H1 (cell line): ENCODE results near the gene GTPBP1. TPM values are rescaled to one million over a fixed set of nuclear protein-coding genes. Genes with fewer than 3 reads are reported as not detected.

Experiments used
- CTCF ChIA-PET: fragments of 300-600 bp; sonication (Branson Sonifier 250); formaldehyde crosslinking; loops from one replicate; lab custom pipeline; 2021; ENCODE audit not compliant: partially characterized antibody; lab: Charles Lee
- POLR2A ChIA-PET: fragments of 300-600 bp; sonication (Branson Sonifier 250); formaldehyde crosslinking; loops from one replicate; lab custom pipeline; 2021; ENCODE audit warnings: inconsistent platforms; ENCODE audit not compliant: partially characterized antibody; lab: Charles Lee
- DNase-seq, 2 experiments: peaks; one replicate each; pipeline versions ENCODE4 v3.0.0 to v3.0.0-alpha.2; 2010 to 2022; ENCODE audit warnings: low spot score in 2 of 2, low read depth in 1 of 2, mixed read lengths in 1 of 2
- FAIRE-seq: peaks from 2 replicates; lab custom pipeline; 2011; peaks lifted over from hg19 to GRCh38; lab: Jason Lieb, UNC
- H2AFZ ChIP-seq: 2 replicates; pipeline ENCODE4 v1.8.1; 2012; ENCODE audit warnings: low read length, inconsistent platforms
- H2AK5ac ChIP-seq: 2 replicates; pipeline ENCODE4 v1.6.1; 2013; ENCODE audit warnings: low read depth, low read length
- H2BK120ac ChIP-seq: replicated peaks from 2 replicates; pipeline ENCODE3; 2013; ENCODE audit warnings: low read depth, low read length, inconsistent platforms
- H2BK12ac ChIP-seq: 2 replicates; pipeline ENCODE4 v1.6.1; 2013; ENCODE audit warnings: low read depth, low read length
- H2BK15ac ChIP-seq: 2 replicates; pipeline ENCODE4 v1.6.1; 2013; ENCODE audit warnings: low read length
- H2BK20ac ChIP-seq: 2 replicates; pipeline ENCODE4 v1.6.1; 2013; ENCODE audit warnings: low read length
- H2BK5ac ChIP-seq: 2 replicates; pipeline ENCODE4 v1.6.1; 2013; ENCODE audit warnings: low read depth, low read length
- H3K14ac ChIP-seq: 2 replicates; pipeline ENCODE4 v1.6.1; 2013; ENCODE audit warnings: inconsistent platforms; ENCODE audit not compliant: insufficient read length
- H3K18ac ChIP-seq: 2 replicates; pipeline ENCODE4 v1.6.1; 2013; ENCODE audit warnings: low read length; ENCODE audit errors: extremely low read depth
- H3K23ac ChIP-seq: 2 replicates; pipeline ENCODE4 v1.6.1; 2013; ENCODE audit warnings: inconsistent platforms; ENCODE audit not compliant: insufficient read length
- H3K23me2 ChIP-seq: 2 replicates; pipeline ENCODE4 v1.6.1; 2013; ENCODE audit warnings: low read depth, low read length
- H3K27ac ChIP-seq: 2 replicates; pipeline ENCODE4 v1.6.1; 2011; ENCODE audit warnings: low read depth, low read length, inconsistent platforms
- H3K27me3 ChIP-seq, 4 experiments: replicated peaks in 1 of 4; 1 replicate in 1 of 4; 2 replicates in 3 of 4; pipeline versions ENCODE4 v1.6.1 to v1.8.1; 2011 to 2013; ENCODE audit warnings: low read length in 3 of 4, mild to moderate bottlenecking in 3 of 4, inconsistent platforms in 2 of 4, mixed read lengths in 2 of 4, moderate library complexity in 1 of 4; ENCODE audit not compliant: control insufficient read depth in 3 of 4, insufficient read depth in 3 of 4; ENCODE audit errors: extremely low read depth in 1 of 4
- H3K36me3 ChIP-seq, 4 experiments: 2 replicates each; pipeline versions ENCODE4 v1.6.1 to v1.8.1; 2011 to 2013; ENCODE audit warnings: mild to moderate bottlenecking in 4 of 4, low read length in 3 of 4, moderate library complexity in 2 of 4, control low read depth in 1 of 4, inconsistent platforms in 1 of 4; ENCODE audit not compliant: insufficient read depth in 4 of 4, control insufficient read depth in 2 of 4
- H3K4ac ChIP-seq: replicated peaks from 2 replicates; pipeline ENCODE3; 2013; ENCODE audit warnings: low read length, low read depth, mixed read lengths, inconsistent platforms; ENCODE audit not compliant: insufficient read length
- H3K4me1 ChIP-seq, 4 experiments: replicated peaks in 1 of 4; 1 replicate in 1 of 4; 2 replicates in 3 of 4; pipeline versions ENCODE4 v1.6.1 to v1.8.1; 2011 to 2013; ENCODE audit warnings: low read length in 3 of 4, inconsistent platforms in 2 of 4, mixed read lengths in 1 of 4; ENCODE audit not compliant: insufficient read depth in 4 of 4, control insufficient read depth in 3 of 4
- H3K4me2 ChIP-seq, 2 experiments: 2 replicates each; pipeline versions ENCODE4 v1.6.1 to v1.8.1; 2011 to 2013; ENCODE audit warnings: low read depth in 2 of 2, low read length in 2 of 2, control low read depth in 1 of 2, inconsistent platforms in 1 of 2, mild to moderate bottlenecking in 1 of 2; ENCODE audit not compliant: insufficient read depth in 1 of 2
- H3K4me3 ChIP-seq, 4 experiments: fragments of 200-600, 300-600 bp in 1 of 4; sonication (generic), shearing (Covaris generic), sonication (Bioruptor Twin) in 1 of 4; 2 replicates each; pipeline versions ENCODE4 v1.5.1 to v1.8.1; 2011 to 2016; ENCODE audit warnings: low read length in 4 of 4, low read depth in 3 of 4, control low read depth in 2 of 4, inconsistent platforms in 2 of 4, mild to moderate bottlenecking in 2 of 4, mixed read lengths in 1 of 4, moderate library complexity in 1 of 4; ENCODE audit not compliant: insufficient read depth in 2 of 4; ENCODE audit errors: extremely low read depth in 1 of 4
- H3K56ac ChIP-seq: replicated peaks from 2 replicates; pipeline ENCODE3; 2013; ENCODE audit warnings: low read depth, mild to moderate bottlenecking, mixed read lengths, low read length, inconsistent platforms; ENCODE audit not compliant: insufficient read length
- H3K79me1 ChIP-seq: 2 replicates; pipeline ENCODE4 v1.6.1; 2013; ENCODE audit warnings: low read depth, low read length, control low read depth
- H3K79me2 ChIP-seq, 2 experiments: 2 replicates each; pipeline versions ENCODE4 v1.6.1 to v1.8.1; 2012 to 2013; ENCODE audit warnings: low read length in 2 of 2, mild to moderate bottlenecking in 2 of 2, inconsistent platforms in 1 of 2; ENCODE audit not compliant: insufficient read depth in 2 of 2, control insufficient read depth in 1 of 2
- H3K9ac ChIP-seq, 4 experiments: replicated peaks in 1 of 4; 1 replicate in 1 of 4; 2 replicates in 3 of 4; pipeline versions ENCODE4 v1.6.1 to v1.8.1; 2011 to 2013; ENCODE audit warnings: low read depth in 3 of 4, low read length in 3 of 4, control low read depth in 2 of 4, mild to moderate bottlenecking in 2 of 4, moderate library complexity in 2 of 4, inconsistent platforms in 1 of 4; ENCODE audit errors: extremely low read depth in 1 of 4
- H3K9me3 ChIP-seq, 2 experiments: 2 replicates each; pipeline versions ENCODE4 v1.6.1 to v1.8.1; 2012 to 2013; ENCODE audit warnings: mild to moderate bottlenecking in 2 of 2, moderate library complexity in 2 of 2, control low read depth in 1 of 2, inconsistent platforms in 1 of 2, low read depth in 1 of 2, low read length in 1 of 2, mixed read lengths in 1 of 2; ENCODE audit not compliant: insufficient read depth in 2 of 2
- H4K20me1 ChIP-seq, 2 experiments: replicated peaks in 1 of 2; 2 replicates each; pipeline versions ENCODE3 to v1.8.1; 2011 to 2013; ENCODE audit warnings: inconsistent platforms in 2 of 2, low read length in 2 of 2, mild to moderate bottlenecking in 1 of 2; ENCODE audit not compliant: insufficient read depth in 2 of 2, control insufficient read depth in 1 of 2
- H4K5ac ChIP-seq: 2 replicates; pipeline ENCODE4 v1.6.1; 2013; ENCODE audit warnings: low read length, low read depth, mixed read lengths, inconsistent platforms; ENCODE audit not compliant: insufficient read length
- H4K8ac ChIP-seq: 2 replicates; pipeline ENCODE4 v1.8.0; 2013; ENCODE audit warnings: mild to moderate bottlenecking, moderate library complexity, low read length, inconsistent platforms; ENCODE audit not compliant: insufficient read depth; ENCODE audit errors: extremely low read depth
- H4K91ac ChIP-seq: replicated peaks from 2 replicates; pipeline ENCODE3; 2013; ENCODE audit warnings: low read length, mixed read lengths, inconsistent platforms; ENCODE audit not compliant: insufficient read length
- JUN ChIP-seq: IDR thresholded peaks from 2 replicates; pipeline ENCODE4 v1.6.1; 2011; ENCODE audit warnings: low read depth, mild to moderate bottlenecking, improper control_type of control experiment, low read length
- MAFK ChIP-seq: IDR thresholded peaks from 2 replicates; pipeline ENCODE4 v1.6.1; 2012; ENCODE audit warnings: low read depth, mild to moderate bottlenecking, improper control_type of control experiment, low read length
- NRF1 ChIP-seq: IDR thresholded peaks from 2 replicates; pipeline ENCODE4 v1.6.1; 2011; ENCODE audit warnings: mild to moderate bottlenecking, low read depth, low read length, improper control_type of control experiment
- POU5F1 ChIP-seq: IDR thresholded peaks from 2 replicates; pipeline ENCODE4 v1.6.1; 2011; ENCODE audit warnings: low read depth, mild to moderate bottlenecking, low read length, moderate library complexity
- SIRT6 ChIP-seq: IDR thresholded peaks from one replicate; pipeline ENCODE4 v1.7.1; 2012; ENCODE audit warnings: low read length, inconsistent platforms
- SRF ChIP-seq: IDR thresholded peaks from 2 replicates; pipeline ENCODE4 v1.6.1; 2011; ENCODE audit warnings: mild to moderate bottlenecking, low read depth, low read length, moderate library complexity
- TBP ChIP-seq: IDR thresholded peaks from 2 replicates; pipeline ENCODE4 v1.6.1; 2011; ENCODE audit warnings: low read depth, low read length, improper control_type of control experiment
- TCF12 ChIP-seq: IDR thresholded peaks from 2 replicates; pipeline ENCODE4 v1.6.1; 2011; ENCODE audit warnings: low read depth, mild to moderate bottlenecking, low read length
- TEAD4 ChIP-seq: IDR thresholded peaks from 2 replicates; pipeline ENCODE4 v1.6.1; 2012; ENCODE audit warnings: low read depth, low read length, inconsistent platforms, mixed read lengths
- whole genome bisulfite sequencing, 2 experiments: shearing (Covaris generic) in 1 of 2; methylation state at CpG; one replicate each; pipeline versions ENCODE4 v1.1.6 to v1.1.7; 2013 to 2015; ENCODE audit warnings: low lambda C conversion rate in 2 of 2, mixed read lengths in 2 of 2, inconsistent platforms in 1 of 2, low coverage in 1 of 2, missing lambda C conversion rate in 1 of 2; ENCODE audit not compliant: insufficient replicate concordance in 2 of 2, insufficient coverage in 1 of 2, insufficient read length in 1 of 2; ENCODE audit errors: extremely low coverage in 1 of 2, missing lambda C conversion rate in 1 of 2; 5-methylcytosine and 5-hydroxymethylcytosine counted together
- polyA plus RNA-seq, 7 experiments: library from polyadenylated mRNA; depleted of rRNA in 3 of 7; stranded (reverse) in 5 of 7; unstranded in 2 of 7; fragments of >200 nt in 5 of 7; fragments of 200-250 nt in 2 of 7; gene quantifications; 1 replicate in 5 of 7; 2 replicates in 1 of 7; 4 replicates in 1 of 7; pipeline versions ENCODE4 v1.2.1 to v1.2.3, GENCODE V29; 2011 to 2013; ENCODE audit warnings: missing spikeins in 2 of 7, mixed read lengths in 2 of 7
- total RNA-seq: library from RNA; stranded (reverse); fragmentation: NEBNext Ultra II Directional; extraction: Animal tissue kit (Norgen Biotek cat#: 25700); gene quantifications from 2 replicates; pipeline ENCODE4 v1.2.1, GENCODE V29; 2021
- TF ChIP-seq, protein P1 (sequence below): IDR thresholded peaks from 2 replicates; pipeline ENCODE4 v1.6.1; 2012; ENCODE audit warnings: low read length, inconsistent platforms
- TF ChIP-seq, protein P2 (sequence below): IDR thresholded peaks from 2 replicates; pipeline ENCODE4 v1.6.1; 2012; ENCODE audit warnings: inconsistent platforms

GTPBP1 gene
- total and polyA plus RNA-seq, 2 of the 8 experiments (the other 6 are each of a cell fraction or from before 2014, with no cell fraction given) = 53.1 to 91.8 TPM

DNA sequence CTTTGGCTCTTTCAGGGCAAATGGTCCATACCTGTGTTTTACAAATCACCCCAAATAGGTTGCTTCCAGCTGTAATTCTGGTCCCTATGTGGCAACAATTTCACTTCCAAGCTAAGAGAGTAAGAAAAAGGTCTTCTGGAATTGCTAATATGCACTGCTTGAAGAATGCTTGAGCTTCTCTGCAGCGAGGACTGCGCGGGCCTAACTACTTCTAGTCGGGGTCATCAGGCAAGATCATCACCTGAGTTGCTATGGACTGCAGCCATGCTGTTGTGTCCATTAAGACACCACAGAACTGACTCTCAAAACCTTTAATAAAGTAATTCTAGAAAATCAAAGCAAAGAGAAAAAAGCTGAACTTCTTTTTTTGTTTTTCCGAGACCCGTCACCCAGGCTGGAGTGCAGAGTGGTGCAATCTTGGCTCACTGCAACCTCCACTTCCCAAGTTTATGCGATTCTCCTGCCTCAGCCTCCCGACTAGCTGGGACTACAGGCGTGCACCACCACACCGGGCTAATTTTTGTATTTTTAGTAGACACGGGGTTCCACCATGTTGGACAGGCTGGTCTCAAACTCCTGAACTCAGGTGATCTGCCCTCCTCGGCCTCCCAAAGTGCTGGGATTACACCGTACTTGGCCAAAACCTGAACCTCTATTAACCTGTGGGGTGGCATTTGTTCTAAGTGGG is 7.2 kb upstream of the GTPBP1 start:
- H4K5ac ChIP-seq = no peak overlapping the region
- CTCF ChIA-PET = interaction anchor here (0.6 to 1.5 kb wide), 4 partner anchors 26 to 1003 kb away, joined by 3 to 4 read pairs (median 3); no protein-coding TSS in a partner anchor

More for the DNA sequence above, 7.2 kb upstream of the GTPBP1 start:
- DNase-seq (no peak), FAIRE-seq (no peak)
- Histone ChIP-seq H3K4me1 (peaks cover 3 to 11% (median 7%) of the 10 kb centered on the region in 4 experiments; a peak in 6 of 7 replicates), H4K91ac (no peak overlapping the region), H4K8ac (no peak overlapping the region), H3K4ac (no peak overlapping the region), H3K36me3 (no peaks in the 10 kb centered on the region; a peak in 2 of 8 replicates), H2BK20ac (no peak overlapping the region), H3K14ac (no peak overlapping the region), H3K23ac (no peak overlapping the region), H2AK5ac (no peak overlapping the region), H2BK5ac (no peak overlapping the region), H3K23me2 (peaks cover 10% of the 10 kb centered on the region), H2BK15ac (no peak overlapping the region), H3K9ac (no peak overlapping the region; a peak in 1 of 7 replicates), H3K4me3 (peak overlapping the region in 2 of 4 experiments; percentile 89 to 100; a peak in 3 of 8 replicates), H3K27me3 (no peaks in the 10 kb centered on the region), H3K27ac (no peak overlapping the region), H2BK12ac (no peak overlapping the region), H3K79me2 (peaks cover 0 to 38% of the 10 kb centered on the region in 2 experiments; a peak in 2 of 4 replicates), H3K9me3 (no peaks in the 10 kb centered on the region), H3K4me2 (peak overlapping the region; percentile 81 to 96; a peak in 2 of 4 replicates), H3K18ac (no peak overlapping the region), H3K56ac (no peak overlapping the region), H3K79me1 (peaks cover 4% of the 10 kb centered on the region; the same call in 1 of the 2 replicates), H2BK120ac (no peak overlapping the region), H2AFZ (no peak overlapping the region), H4K20me1 (peaks cover 0 to 6% of the 10 kb centered on the region in 2 experiments)
- POLR2A ChIA-PET = interaction anchor here (1.0 to 13.1 kb wide), 6 partner anchors 8 to 39 kb away, joined by 3 to 123 read pairs (median 6); partner anchors contain the start of genes GTPBP1 and TOMM22
- TF ChIP-seq, protein P1, sequence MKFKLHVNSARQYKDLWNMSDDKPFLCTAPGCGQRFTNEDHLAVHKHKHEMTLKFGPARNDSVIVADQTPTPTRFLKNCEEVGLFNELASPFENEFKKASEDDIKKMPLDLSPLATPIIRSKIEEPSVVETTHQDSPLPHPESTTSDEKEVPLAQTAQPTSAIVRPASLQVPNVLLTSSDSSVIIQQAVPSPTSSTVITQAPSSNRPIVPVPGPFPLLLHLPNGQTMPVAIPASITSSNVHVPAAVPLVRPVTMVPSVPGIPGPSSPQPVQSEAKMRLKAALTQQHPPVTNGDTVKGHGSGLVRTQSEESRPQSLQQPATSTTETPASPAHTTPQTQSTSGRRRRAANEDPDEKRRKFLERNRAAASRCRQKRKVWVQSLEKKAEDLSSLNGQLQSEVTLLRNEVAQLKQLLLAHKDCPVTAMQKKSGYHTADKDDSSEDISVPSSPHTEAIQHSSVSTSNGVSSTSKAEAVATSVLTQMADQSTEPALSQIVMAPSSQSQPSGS = no peak
- no peak for TF ChIP-seq JUN
- no peak for TF ChIP-seq TEAD4
- TF ChIP-seq SIRT6 = no peak
- no peak for TF ChIP-seq SRF
- TF ChIP-seq POU5F1 = no peak
- TF ChIP-seq, protein P2, sequence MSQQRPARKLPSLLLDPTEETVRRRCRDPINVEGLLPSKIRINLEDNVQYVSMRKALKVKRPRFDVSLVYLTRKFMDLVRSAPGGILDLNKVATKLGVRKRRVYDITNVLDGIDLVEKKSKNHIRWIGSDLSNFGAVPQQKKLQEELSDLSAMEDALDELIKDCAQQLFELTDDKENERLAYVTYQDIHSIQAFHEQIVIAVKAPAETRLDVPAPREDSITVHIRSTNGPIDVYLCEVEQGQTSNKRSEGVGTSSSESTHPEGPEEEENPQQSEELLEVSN = no peak
- TF ChIP-seq TBP = no peak
- no peak for TF ChIP-seq NRF1
- no peak for TF ChIP-seq MAFK
- no peak for TF ChIP-seq TCF12
- WGBS, 2 experiments = 91% methylated on average over 13 of the region's 13 CpGs; no CpG with 5 or more reads in 1 of the 2 experiments
